ENCODE results near the gene PCNP.

DNA sequence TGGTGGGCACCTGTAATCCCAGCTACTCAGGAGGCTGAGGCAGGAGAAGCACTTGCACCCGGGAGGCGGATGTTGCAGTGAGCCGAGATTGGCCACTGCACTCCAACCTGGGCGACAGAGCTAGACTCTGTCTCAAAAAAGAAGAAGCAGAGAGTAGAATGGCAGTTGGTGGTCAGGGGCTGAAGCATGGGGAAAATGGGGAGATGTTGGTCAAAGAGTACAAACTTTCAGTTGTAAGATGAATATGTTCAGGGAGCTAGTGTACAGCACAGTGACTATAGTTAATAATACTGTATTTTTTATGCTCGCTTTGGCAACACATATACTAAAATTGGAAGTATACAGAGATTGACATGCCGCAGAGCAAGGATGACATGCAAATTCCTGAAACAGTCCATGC lies 41.5 kb downstream of the PCNP start:
- TF ChIP-seq CTCF (IDR thresholded peaks at IDR 0.05) (no peak), POLR2A (IDR thresholded peaks at IDR 0.05) (no peak)
